ENCODE measurements around the gene SMAD3.
"Not testable (repeated sequence)": the region's sequence is repeated elsewhere in the genome, so short reads cannot be mapped to it uniquely, and the experiment has no call there.

Gene SMAD3

GRCh38 chr15:67065531-67066005 is at the start of gene SMAD3:
Gene SMAD3 (plus strand): TSS chr15:67065602. CDS start chr15:67066155, 553 bp downstream.
- DNase-seq, result peak; percentile 76

- no peak for DNase-seq
Measured at GRCh38 chr15:67017311-67017710, 48.1 kb upstream of the SMAD3 start.

DNA sequence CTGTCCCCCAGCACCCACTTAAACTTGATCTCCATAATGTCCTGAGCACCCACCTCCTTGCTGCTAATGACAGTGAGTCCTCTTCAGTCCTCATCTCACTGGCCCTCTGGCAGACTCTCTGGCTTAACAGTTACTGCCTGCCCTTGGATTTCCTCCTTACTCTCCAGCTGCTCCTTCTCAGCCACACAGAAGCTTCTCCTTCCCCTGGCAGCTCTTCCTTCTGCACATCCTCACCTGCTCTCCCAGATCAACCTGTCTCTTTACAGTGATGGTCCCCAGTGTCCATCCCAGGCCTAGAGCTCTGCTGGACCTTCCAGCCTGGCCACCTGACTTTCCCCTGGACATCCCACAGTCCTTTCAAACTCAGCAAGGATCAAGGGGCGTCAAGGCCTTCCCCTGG is 47.4 kb upstream of the SMAD3 start:
- no peak for DNase-seq

- DNase-seq, result no peak
Measured at GRCh38 chr15:67018441-67018840, 47.0 kb upstream of the SMAD3 start.

DNA sequence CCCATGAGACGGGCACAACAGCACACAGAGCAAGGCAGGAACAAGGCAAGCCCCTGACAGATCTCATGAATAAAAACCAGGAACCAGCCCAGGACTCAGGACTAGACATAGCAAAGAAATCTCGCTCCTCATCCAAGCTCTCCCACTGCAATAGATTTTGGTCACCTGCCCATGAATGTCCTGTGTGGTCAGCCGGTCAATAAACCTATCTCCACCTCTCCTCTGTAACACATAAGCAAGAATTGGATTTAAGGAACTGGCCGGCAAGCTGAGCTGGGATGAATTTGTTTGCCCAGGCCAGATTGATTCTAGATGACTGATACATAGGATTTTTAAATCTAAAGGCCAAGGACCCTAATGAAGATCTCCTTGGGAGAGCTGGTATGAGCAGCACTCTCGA is 46.3 kb upstream of the SMAD3 start:
- DNase-seq, result no peak

- peak; percentile 26 for DNase-seq
Measured at GRCh38 chr15:67019884-67020520, 45.4 kb upstream of the SMAD3 start.

- not testable (repeated sequence) for DNase-seq
Measured at GRCh38 chr15:67020668-67021067, 44.7 kb upstream of the SMAD3 start.

- no peak for DNase-seq
Measured at GRCh38 chr15:67021455-67021854, 43.9 kb upstream of the SMAD3 start.

DNA sequence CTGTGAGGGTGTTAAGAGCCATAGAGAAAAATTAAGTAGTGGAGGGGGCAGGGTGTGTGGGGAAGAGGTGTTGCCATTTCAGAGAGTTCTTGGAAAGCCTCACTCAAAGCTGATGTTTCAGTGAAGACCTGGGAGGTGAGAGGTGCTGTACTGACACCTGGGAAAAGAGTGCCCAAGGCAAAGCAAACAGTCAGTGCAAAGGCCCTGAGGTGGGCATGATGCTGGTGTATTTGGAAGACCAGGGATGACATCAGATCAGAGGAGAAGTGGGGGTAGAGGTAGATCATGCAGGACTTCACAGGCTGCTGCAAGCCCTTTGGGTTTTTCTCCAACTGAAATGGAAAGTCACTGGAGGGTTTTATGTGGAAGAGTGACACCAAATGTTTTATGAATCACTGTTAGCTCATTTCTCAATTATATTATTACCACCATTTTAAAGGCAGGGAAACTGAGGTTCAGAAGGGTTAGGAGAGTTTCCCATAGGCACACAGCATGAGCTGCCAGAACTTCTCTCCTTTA is 42.8 kb upstream of the SMAD3 start:
- DNase-seq, result no peak

DNA sequence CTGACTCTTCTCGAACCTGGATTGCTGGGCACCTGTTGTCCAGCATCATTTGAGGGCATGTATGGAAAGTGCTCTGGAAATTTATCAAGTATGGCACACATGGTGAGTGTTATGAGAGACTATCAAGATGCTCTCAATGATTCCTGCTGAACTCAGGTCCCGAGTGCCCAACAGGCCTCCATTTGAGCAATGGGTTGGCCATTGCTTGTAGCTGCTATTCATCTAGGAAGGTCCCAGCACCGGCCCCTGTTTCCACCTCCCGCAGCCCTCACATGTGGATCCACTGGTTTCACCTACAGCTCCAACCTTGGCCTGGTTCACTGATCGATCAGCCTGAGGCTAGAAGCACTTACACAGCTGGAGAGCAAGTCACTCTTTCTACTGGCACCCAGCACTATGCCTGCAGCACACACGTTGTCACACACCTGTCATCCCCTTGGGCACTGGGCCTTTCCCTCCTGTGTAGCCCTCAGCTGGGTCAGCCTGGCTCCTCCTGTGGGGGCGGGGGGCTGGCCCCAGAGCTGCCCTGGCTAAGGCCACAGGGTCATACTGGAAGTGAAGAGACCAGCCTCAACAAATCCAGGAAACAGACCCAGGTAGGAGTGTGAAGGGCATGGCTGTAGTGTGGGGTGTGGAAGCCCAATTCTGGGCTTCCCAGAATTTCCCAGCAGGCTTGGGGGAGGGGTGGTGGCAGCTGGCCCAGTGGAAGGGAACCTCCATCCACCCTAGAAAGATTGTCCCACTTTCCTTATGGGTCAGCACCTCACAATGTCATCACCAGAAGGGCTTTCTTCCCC is 41.7 kb upstream of the SMAD3 start:
- no peak for DNase-seq

- DNase-seq, result peak; percentile 81
Measured at GRCh38 chr15:67024314-67024997, 40.9 kb upstream of the SMAD3 start.

GRCh38 chr15:67024998-67025368 is 40.4 kb upstream of the SMAD3 start:
- no peak for DNase-seq

GRCh38 chr15:67025719-67026609 is 39.4 kb upstream of the SMAD3 start:
- DNase-seq, result peak; percentile 60

DNA sequence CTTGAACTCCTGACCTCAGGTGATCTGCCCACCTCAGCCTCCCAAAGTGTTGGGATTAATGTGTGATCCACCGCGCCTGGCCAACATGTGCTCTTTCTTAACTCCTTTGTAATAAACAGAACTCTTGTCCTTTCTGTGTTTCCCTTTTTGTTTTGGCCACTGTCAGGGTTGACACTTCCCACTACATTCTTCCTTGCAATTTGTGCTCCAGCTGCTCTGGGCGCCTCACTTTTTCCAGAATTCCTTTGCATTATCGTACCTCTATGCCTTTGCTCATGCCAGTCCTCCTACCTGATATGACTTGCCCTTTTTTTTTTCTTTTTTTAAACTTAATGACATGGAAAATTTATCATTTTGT is 38.8 kb upstream of the SMAD3 start:
- DNase-seq, result no peak

GRCh38 chr15:67028440-67028839 is 37.0 kb upstream of the SMAD3 start:
- not testable (repeated sequence) for DNase-seq

DNA sequence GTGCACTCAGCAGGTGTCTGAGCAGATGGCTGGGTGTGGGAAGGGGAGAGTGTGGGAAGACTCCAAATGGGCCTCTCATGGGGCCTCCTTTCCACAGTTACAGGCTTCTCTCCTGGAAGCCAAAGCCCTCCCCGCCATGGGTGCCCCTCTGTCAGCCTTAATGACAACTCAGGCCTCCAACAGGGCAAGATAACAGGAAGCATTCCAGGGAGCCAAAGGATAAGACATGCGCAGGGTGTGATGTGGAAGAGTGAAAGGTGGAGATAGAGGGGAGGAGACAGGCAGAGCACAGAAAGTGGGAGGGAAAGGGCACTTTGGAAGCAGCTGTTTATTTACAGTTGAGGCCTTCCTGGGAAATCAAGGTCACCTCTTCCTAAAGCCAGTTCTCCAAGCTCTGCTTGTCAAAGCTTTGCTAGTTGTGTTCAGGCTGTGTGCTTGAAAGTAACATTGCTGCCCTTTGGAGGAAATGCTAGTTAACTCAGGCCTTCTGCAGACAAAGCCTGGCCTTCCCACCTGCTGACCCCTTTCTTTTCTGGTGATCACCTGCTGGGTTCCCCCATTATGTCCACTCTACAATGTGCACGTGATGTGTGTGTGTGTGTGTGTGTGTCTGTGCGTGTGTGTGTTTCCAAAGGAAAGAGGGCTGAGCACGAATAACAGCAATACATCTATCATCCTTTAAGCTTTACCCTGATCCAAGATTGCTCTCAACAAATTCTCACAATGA is 35.2 kb upstream of the SMAD3 start:
- no peak for DNase-seq

- no peak for DNase-seq
Measured at GRCh38 chr15:67031331-67031730, 34.1 kb upstream of the SMAD3 start.

- no peak for DNase-seq
Measured at GRCh38 chr15:67032608-67033007, 32.8 kb upstream of the SMAD3 start.

DNA sequence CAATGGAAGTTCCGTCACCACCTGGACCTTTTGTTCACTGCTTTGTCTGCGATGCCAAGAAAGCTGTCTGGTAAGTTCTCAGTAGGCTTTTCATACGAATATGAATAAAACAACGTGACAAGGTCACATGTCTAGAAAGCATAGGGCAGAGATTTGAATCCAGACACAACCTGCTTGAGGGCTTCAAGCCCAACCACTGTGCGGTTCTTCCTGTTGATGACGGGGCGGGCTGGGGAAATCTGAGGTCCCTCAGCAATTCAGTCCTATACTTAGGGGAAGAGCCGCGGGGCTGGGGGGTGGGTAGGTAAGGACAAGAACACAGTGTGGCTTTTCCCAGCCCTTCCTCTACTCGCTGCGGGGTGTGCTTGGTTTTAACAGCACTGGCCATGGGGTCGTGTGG is 32.4 kb upstream of the SMAD3 start:
- DNase-seq, result no peak

GRCh38 chr15:67033571-67034044 is 31.8 kb upstream of the SMAD3 start:
- no peak for DNase-seq

DNA sequence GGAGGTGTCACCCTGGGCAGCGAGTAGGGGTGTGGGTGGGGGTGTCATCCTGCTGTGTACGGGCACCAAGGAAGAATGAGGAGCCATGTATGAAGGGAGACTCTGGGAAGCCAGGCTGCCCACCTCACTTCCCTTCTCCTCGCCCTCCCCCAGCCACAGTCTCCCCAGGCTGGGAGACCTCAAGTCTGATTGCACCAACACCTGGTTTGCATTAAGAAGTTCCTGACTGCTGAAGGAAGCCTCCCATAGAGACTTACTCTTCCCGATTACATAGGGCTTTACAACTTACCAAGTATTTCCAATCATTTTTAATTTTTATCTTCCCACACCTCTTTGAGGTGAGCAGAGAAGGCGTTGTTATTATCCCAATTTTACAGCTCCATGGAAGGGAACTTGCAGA is 29.5 kb upstream of the SMAD3 start:
- DNase-seq, result no peak
